K562 (cell line): ENCODE measurements around the gene ANK2. TPM values are rescaled to one million over a fixed set of nuclear protein-coding genes. Genes with fewer than 3 reads are reported as not detected.

Source experiments
- ATAC-seq: fragments of 200-7000 bp; cut with Tn5 transposase; 3 replicates; pipeline ENCODE4 v1.9.1; 2020; ENCODE audit warnings: moderate library complexity
- BruUV-seq: library from RNA; stranded (reverse); fragments of 400-500 nt; replicated peaks from 2 replicates; lab custom pipeline; 2021; lab: Mats Ljungman, UMichigan
- CTCF ChIA-PET: fragments of 300-600 bp; formaldehyde crosslinking; extraction: SDS; loops from one replicate; lab custom pipeline; 2021; ENCODE audit warnings: low intra/inter-chr PET ratio; lab: Yijun Ruan, JAX
- POLR2A ChIA-PET: fragments of 300-600, 350-650 bp; sonication (Branson Sonifier 250); formaldehyde crosslinking; extraction: SDS; loops from one replicate; lab custom pipeline; 2021; ENCODE audit warnings: antibody characterized with exemption, inconsistent platforms; lab: Yijun Ruan, JAX
- DNase-seq, 4 experiments: peaks; one replicate each; pipeline versions ENCODE4 v3.0.0 to v3.0.0-alpha.2; 2011 to 2018; ENCODE audit warnings: low spot score in 3 of 4, mixed read lengths in 3 of 4; ENCODE audit errors: extremely low read depth in 1 of 4
- FAIRE-seq: peaks from 2 replicates; lab custom pipeline; 2011; peaks lifted over from hg19 to GRCh38; lab: Jason Lieb, UNC
- H2AFZ ChIP-seq: 2 replicates; pipeline ENCODE4 v1.6.0; 2011; ENCODE audit warnings: low read depth, low read length, control low read depth, inconsistent platforms
- H3K27ac ChIP-seq: fragments of 200-600 bp; 3 replicates; pipeline ENCODE4 v1.8.0; 2011; ENCODE audit warnings: low read depth, mild to moderate bottlenecking, control low read depth, inconsistent platforms, low read length, moderate library complexity, mixed read lengths; ENCODE audit errors: extremely low read depth
- H3K27me3 ChIP-seq, 2 experiments: fragments of 300-600 bp in 1 of 2; 2 replicates in 1 of 2; 3 replicates in 1 of 2; pipeline versions ENCODE4 v1.6.0 to v1.8.0; 2011; ENCODE audit warnings: inconsistent platforms in 2 of 2, low read length in 2 of 2, mild to moderate bottlenecking in 1 of 2, mixed read lengths in 1 of 2, moderate library complexity in 1 of 2; ENCODE audit not compliant: control insufficient read depth in 2 of 2, insufficient read depth in 2 of 2
- H3K36me3 ChIP-seq: fragments of 300-600 bp; 3 replicates; pipeline ENCODE4 v1.8.0; 2011; ENCODE audit warnings: mild to moderate bottlenecking, low read length, inconsistent platforms; ENCODE audit not compliant: control insufficient read depth, insufficient read depth
- H3K4me1 ChIP-seq, 2 experiments: fragments of 200-600 bp in 1 of 2; replicated peaks in 1 of 2; 2 replicates in 1 of 2; 3 replicates in 1 of 2; pipeline versions ENCODE4 v1.5.1 to v1.8.0; 2011; ENCODE audit warnings: inconsistent platforms in 2 of 2, low read length in 2 of 2, mild to moderate bottlenecking in 1 of 2, mixed read lengths in 1 of 2, moderate library complexity in 1 of 2; ENCODE audit not compliant: control insufficient read depth in 2 of 2, insufficient read depth in 2 of 2
- H3K4me2 ChIP-seq: 2 replicates; pipeline ENCODE4 v1.6.1; 2011; ENCODE audit warnings: low read length, control low read depth, inconsistent platforms, mixed read lengths; ENCODE audit not compliant: insufficient read depth
- H3K4me3 ChIP-seq: fragments of 200-600 bp; sonication (generic), shearing (Covaris generic); 2 replicates; pipeline ENCODE4 v1.5.1; 2016; ENCODE audit warnings: control low read depth, inconsistent platforms
- H3K79me2 ChIP-seq: fragments of 200-600 bp; 3 replicates; pipeline ENCODE4 v1.8.0; 2011; ENCODE audit warnings: low read length, inconsistent platforms; ENCODE audit not compliant: control insufficient read depth, insufficient read depth
- H3K9ac ChIP-seq, 2 experiments: 2 replicates each; pipeline versions ENCODE4 v1.6.0 to v1.6.1; 2011; ENCODE audit warnings: low read depth in 2 of 2, low read length in 2 of 2, control low read depth in 1 of 2, inconsistent platforms in 1 of 2, mild to moderate bottlenecking in 1 of 2, mixed read lengths in 1 of 2; ENCODE audit not compliant: insufficient read depth in 1 of 2
- H3K9me1 ChIP-seq: one replicate; pipeline ENCODE4 v1.6.0; 2011; ENCODE audit warnings: inconsistent platforms, mild to moderate bottlenecking, low read length, moderate library complexity; ENCODE audit not compliant: control insufficient read depth, insufficient read depth
- H3K9me3 ChIP-seq: replicated peaks from 2 replicates; pipeline ENCODE4 v1.5.1; 2011; ENCODE audit warnings: low read depth, low read length, inconsistent platforms; ENCODE audit not compliant: control insufficient read depth, insufficient read depth
- H4K20me1 ChIP-seq: replicated peaks from 2 replicates; pipeline ENCODE4 v1.6.1; 2011; ENCODE audit warnings: low read length, inconsistent platforms, mixed read lengths; ENCODE audit not compliant: control insufficient read depth, insufficient read depth
- ATF1 ChIP-seq, 2 experiments: fragments of 450-650 bp in 1 of 2; IDR thresholded peaks; 2 replicates each; pipeline ENCODE4 v1.6.1; 2016; ENCODE audit warnings: missing compliant biosample characterization in 1 of 2, missing genetic modification characterization in 1 of 2
- CBFB ChIP-seq: sonication (generic); formaldehyde crosslinking; IDR thresholded peaks from 2 replicates; pipeline ENCODE4 v1.4.0; 2020; ENCODE audit warnings: mild to moderate bottlenecking, missing genetic modification reagents
- MCM7 ChIP-seq, 2 experiments: fragments of 450-650 bp; IDR thresholded peaks; 2 replicates each; pipeline ENCODE4 v1.6.1; 2016 to 2018
- MED1 ChIP-seq: sonication (generic); formaldehyde crosslinking; IDR thresholded peaks from 2 replicates; pipeline ENCODE4 v1.8.1; 2023; ENCODE audit warnings: missing genetic modification reagents, borderline replicate concordance
- MGA ChIP-seq: fragments of 450-650 bp; IDR thresholded peaks from 2 replicates; pipeline ENCODE4 v1.6.1; 2016; ENCODE audit warnings: mild to moderate bottlenecking, moderate library complexity
- TFAM ChIP-seq: fragments of 250-450 bp; sonication (Bioruptor Pico); conservative IDR thresholded peaks from 2 replicates; pipeline ENCODE4 v1.5.0; 2021; ENCODE audit warnings: mild to moderate bottlenecking, moderate library complexity
- ZBTB8A ChIP-seq: fragments of 450-650 bp; IDR thresholded peaks from 2 replicates; pipeline ENCODE4 v1.6.1; 2018; ENCODE audit warnings: mild to moderate bottlenecking, moderate library complexity; ENCODE audit not compliant: partially characterized antibody
- ZNF347 ChIP-seq: fragments of 450-650 bp; formaldehyde crosslinking; IDR thresholded peaks from 2 replicates; pipeline ENCODE4 v1.4.0; 2020; ENCODE audit warnings: low read depth, mild to moderate bottlenecking, moderate library complexity
- ZNF445 ChIP-seq: fragments of 250-450 bp; sonication (Bioruptor Pico); IDR thresholded peaks from 2 replicates; pipeline ENCODE4 v1.4.0; 2020; ENCODE audit warnings: low read depth, mild to moderate bottlenecking, moderate library complexity
- ZNF561 ChIP-seq: fragments of 450-650 bp; formaldehyde crosslinking; conservative IDR thresholded peaks from 2 replicates; pipeline ENCODE4 v1.4.0; 2020; ENCODE audit warnings: mild to moderate bottlenecking, moderate library complexity
- WGBS: fragments of 100-300 bp; shearing (Covaris generic); methylation state at CpG from one replicate; pipeline ENCODE4 v1.1.6; 2016; ENCODE audit warnings: low coverage, mixed read lengths; ENCODE audit not compliant: insufficient coverage; ENCODE audit errors: missing lambda C conversion rate; 5-methylcytosine and 5-hydroxymethylcytosine counted together
- in situ Hi-C: fragments of 300-500 bp; cut with MboI; formaldehyde crosslinking; loops from 4 replicates; pipeline ENCODE4 v1.15.0; 2018; ENCODE audit warnings: inconsistent platforms, mixed read lengths
- intact Hi-C: fragments of 100-400 bp; cut with micrococcal nuclease; formaldehyde crosslinking; loops from 2 replicates; pipeline ENCODE4 v1.14.2; 2022
- polyA plus RNA-seq, 8 experiments: library from polyadenylated mRNA; depleted of rRNA in 4 of 8; stranded (reverse) in 5 of 8; unstranded in 3 of 8; fragments of >200 nt; fragmentation: Nextera tagmentation in 2 of 8; fragmentation: Illumina TruSeq in 1 of 8; extraction: Ambion mirVana in 2 of 8; extraction: Trizol in 1 of 8; gene quantifications; 2 replicates each; pipeline versions ENCODE4 v1.2.1 to v1.2.3, GENCODE V29; 2011 to 2014; ENCODE audit warnings: inconsistent platforms in 1 of 8, missing spikeins in 1 of 8
- total RNA-seq, 7 experiments: library from RNA; depleted of rRNA in 6 of 7; stranded (reverse); fragments of >200 nt in 6 of 7; fragmentation: Illumina TruSeq in 2 of 7; extraction: Trizol in 2 of 7; gene quantifications; 2 replicates each; pipeline versions ENCODE4 v1.2.1 to v1.2.3, GENCODE V29; 2011 to 2021; ENCODE audit warnings: low replicate concordance in 1 of 7

The ANK2 gene
- total and polyA plus RNA-seq, 9 of the 15 experiments (the other 6 are each of a cell fraction or from before 2014, with no cell fraction given), result 0.07 to 0.24 TPM; not detected in 7

GRCh38 chr4:113154281-113154680 lies 104.8 kb downstream of the ANK2 start (continued):
- no peak for TF ChIP-seq ZNF445
- no peak for TF ChIP-seq CBFB (CRISPR knock-in tag)
- TF ChIP-seq ZBTB8A, result no peak

DNA sequence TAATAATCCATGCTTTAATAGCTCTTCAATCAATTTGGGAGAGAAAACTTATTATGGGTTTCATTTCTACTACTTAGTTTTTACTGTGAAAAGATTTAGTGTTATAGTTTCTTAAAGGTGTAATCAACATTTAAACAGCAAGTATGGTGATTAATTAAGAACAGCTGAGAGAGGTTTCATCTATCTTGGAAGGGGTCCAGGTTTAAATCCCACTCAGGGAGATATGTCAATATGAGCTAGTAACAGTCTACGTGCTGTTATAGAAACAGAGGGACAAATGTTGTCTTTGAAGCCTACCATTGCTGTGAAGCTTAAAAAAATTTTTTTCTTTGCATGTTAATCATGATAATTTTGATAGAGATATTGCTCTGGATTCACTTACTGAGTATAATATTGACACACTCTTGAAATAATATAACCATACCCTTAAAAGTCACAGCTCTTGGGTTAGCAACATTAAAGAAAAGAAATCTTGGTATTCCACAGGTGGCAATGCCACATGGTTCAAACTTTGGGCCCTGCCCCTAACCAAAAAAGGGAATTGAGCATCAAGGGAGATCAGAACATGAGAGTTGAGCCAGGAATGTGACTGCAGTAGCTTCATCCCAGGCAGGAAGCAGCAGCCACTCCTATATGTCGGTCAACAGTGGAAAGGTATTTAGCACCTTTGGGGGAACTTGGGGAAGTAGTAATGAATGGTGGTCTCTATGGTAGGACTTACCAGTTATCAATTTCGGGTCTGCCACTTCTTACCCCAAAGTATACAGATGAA lies 107.8 kb downstream of the ANK2 start:
- Histone ChIP-seq H3K4me3 (no peak overlapping the region), H3K79me2 (no peaks in the 10 kb centered on the region), H3K9ac (no peak overlapping the region), H3K9me1 (no peaks in the 10 kb centered on the region), H2AFZ (no peak overlapping the region), H3K9me3 (no peaks in the 10 kb centered on the region), H4K20me1 (no peaks in the 10 kb centered on the region), H3K27me3 (no peaks in the 10 kb centered on the region), H3K27ac (no peak overlapping the region), H3K36me3 (no peaks in the 10 kb centered on the region), H3K4me2 (no peak overlapping the region), H3K4me1 (no peaks in the 10 kb centered on the region)
- ChIA-PET POLR2A (no interaction called here), CTCF (no interaction called here)
- no TSS peak for BruUV-seq
- in situ Hi-C loops (no loop called here), intact Hi-C loops (no loop called here)
- WGBS, result 0% methylated on average over 3 of the region's 3 CpGs
- DNase-seq, result no peak
- no peak for FAIRE-seq
- no peak for ATAC-seq
- TF ChIP-seq MCM7 (IDR thresholded peaks at IDR 0.05) (no peak), ATF1 (CRISPR knock-in tag; IDR thresholded peaks at IDR 0.05) (no peak), ATF1 (tag; IDR thresholded peaks at IDR 0.05) (no peak), TFAM (CRISPR knock-in tag) (no peak), MGA (no peak), ZNF561 (CRISPR knock-in tag) (no peak), ZNF347 (no peak), MED1 (CRISPR knock-in tag) (no peak)
